SK-N-SH treated with all-trans-retinoic acid at 6 μM for 48 hours (cell line): ENCODE results near the gene VTI1A.
"Not testable (repeated sequence)": the region's sequence is repeated elsewhere in the genome, so short reads cannot be mapped to it uniquely, and the experiment has no call there.

Experiments
- ATAC-seq: fragments of 200-7000 bp; cut with Tn5 transposase; 3 replicates; pipeline ENCODE4 v1.9.1; 2020; ENCODE audit warnings: mild to moderate bottlenecking, moderate library complexity
- ARNTL ChIP-seq: fragments of 450-650 bp; formaldehyde crosslinking; IDR thresholded peaks from 2 replicates; pipeline ENCODE4 v1.5.0; 2020; ENCODE audit warnings: low read depth, mild to moderate bottlenecking, moderate library complexity, borderline replicate concordance
- BACH2 ChIP-seq: fragments of 250-450 bp; sonication (Bioruptor Pico); IDR thresholded peaks from 2 replicates; pipeline ENCODE4 v1.9.0; 2021; ENCODE audit warnings: mild to moderate bottlenecking, borderline replicate concordance
- CSDC2 ChIP-seq: fragments of 250-450 bp; sonication (Bioruptor Pico); IDR thresholded peaks from 2 replicates; pipeline ENCODE4 v1.5.0; 2020; ENCODE audit warnings: mild to moderate bottlenecking, moderate library complexity
- ESRRG ChIP-seq: fragments of 250-450 bp; sonication (Bioruptor Pico); IDR thresholded peaks from 2 replicates; pipeline ENCODE4 v1.6.1; 2021; ENCODE audit warnings: mild to moderate bottlenecking
- ISL1 ChIP-seq: fragments of 250-450 bp; sonication (Bioruptor Pico); IDR thresholded peaks from 2 replicates; pipeline ENCODE4 v2.1.2; 2022; ENCODE audit warnings: mild to moderate bottlenecking, moderate library complexity
- OSR1 ChIP-seq: fragments of 250-450 bp; sonication (Bioruptor Pico); IDR thresholded peaks from 2 replicates; pipeline ENCODE4 v1.8.0; 2022; ENCODE audit warnings: moderate library complexity, mild to moderate bottlenecking, inconsistent platforms
- PPARA ChIP-seq: fragments of 250-450 bp; sonication (Bioruptor Pico); IDR thresholded peaks from 2 replicates; pipeline ENCODE4 v1.5.0; 2020; ENCODE audit warnings: mild to moderate bottlenecking, borderline replicate concordance
- RARB ChIP-seq: fragments of 250-450 bp; sonication (Bioruptor Pico); IDR thresholded peaks from 2 replicates; pipeline ENCODE4 v1.8.0; 2021; ENCODE audit warnings: mild to moderate bottlenecking, moderate library complexity
- SNAI2 ChIP-seq: fragments of 250-450 bp; sonication (Bioruptor Pico); IDR thresholded peaks from 2 replicates; pipeline ENCODE4 v1.5.0; 2020; ENCODE audit warnings: mild to moderate bottlenecking, moderate library complexity
- TCF4 ChIP-seq: fragments of 250-450 bp; sonication (Bioruptor Pico); IDR thresholded peaks from 2 replicates; pipeline ENCODE4 v1.8.0; 2021; ENCODE audit warnings: mild to moderate bottlenecking, moderate library complexity, borderline replicate concordance
- TOX ChIP-seq: fragments of 250-450 bp; sonication (Bioruptor Pico); IDR thresholded peaks from 2 replicates; pipeline ENCODE4 v1.8.0; 2021; ENCODE audit warnings: mild to moderate bottlenecking, moderate library complexity, borderline replicate concordance
- ZC3H10 ChIP-seq: fragments of 250-450 bp; sonication (Bioruptor Pico); IDR thresholded peaks from 2 replicates; pipeline ENCODE4 v1.5.1; 2021; ENCODE audit warnings: mild to moderate bottlenecking, moderate library complexity
- ZFP3 ChIP-seq: fragments of 250-450 bp; sonication (Bioruptor Pico); IDR thresholded peaks from 2 replicates; pipeline ENCODE4 v1.5.0; 2020; ENCODE audit warnings: mild to moderate bottlenecking, moderate library complexity
- ZFP30 ChIP-seq: fragments of 450-650 bp; formaldehyde crosslinking; IDR thresholded peaks from 2 replicates; pipeline ENCODE4 v1.5.0; 2022; ENCODE audit warnings: mild to moderate bottlenecking, moderate library complexity
- ZNF565 ChIP-seq: fragments of 450-650 bp; formaldehyde crosslinking; conservative IDR thresholded peaks from 2 replicates; pipeline ENCODE4 v1.5.0; 2020; ENCODE audit warnings: low read depth, mild to moderate bottlenecking, moderate library complexity
- ZNF70 ChIP-seq: fragments of 450-650 bp; formaldehyde crosslinking; IDR thresholded peaks from 2 replicates; pipeline ENCODE4 v1.5.0; 2020; ENCODE audit warnings: mild to moderate bottlenecking, moderate library complexity
- ZNF8 ChIP-seq: fragments of 450-650 bp; formaldehyde crosslinking; IDR thresholded peaks from 2 replicates; pipeline ENCODE4 v1.5.0; 2020; ENCODE audit warnings: mild to moderate bottlenecking, moderate library complexity
- TF ChIP-seq, protein P1 (sequence below): fragments of 250-450 bp; sonication (Bioruptor Pico); IDR thresholded peaks from 2 replicates; pipeline ENCODE4 v1.8.0; 2020; ENCODE audit warnings: mild to moderate bottlenecking, moderate library complexity, borderline replicate concordance
- TF ChIP-seq, protein P2 (sequence below): fragments of 250-450 bp; sonication (Bioruptor Pico); IDR thresholded peaks from 2 replicates; pipeline ENCODE4 v1.8.0; 2021; ENCODE audit warnings: low read depth, mild to moderate bottlenecking, moderate library complexity, borderline replicate concordance
- TF ChIP-seq, protein P3 (sequence below): fragments of 250-450 bp; sonication (Bioruptor Pico); IDR thresholded peaks from 2 replicates; pipeline ENCODE4 v1.5.1; 2021; ENCODE audit warnings: mild to moderate bottlenecking, moderate library complexity
- TF ChIP-seq, protein P4 (sequence below): fragments of 250-450 bp; sonication (Bioruptor Pico); IDR thresholded peaks from 2 replicates; pipeline ENCODE4 v1.5.1; 2020; ENCODE audit warnings: low read depth, mild to moderate bottlenecking, moderate library complexity

The VTI1A gene

DNA sequence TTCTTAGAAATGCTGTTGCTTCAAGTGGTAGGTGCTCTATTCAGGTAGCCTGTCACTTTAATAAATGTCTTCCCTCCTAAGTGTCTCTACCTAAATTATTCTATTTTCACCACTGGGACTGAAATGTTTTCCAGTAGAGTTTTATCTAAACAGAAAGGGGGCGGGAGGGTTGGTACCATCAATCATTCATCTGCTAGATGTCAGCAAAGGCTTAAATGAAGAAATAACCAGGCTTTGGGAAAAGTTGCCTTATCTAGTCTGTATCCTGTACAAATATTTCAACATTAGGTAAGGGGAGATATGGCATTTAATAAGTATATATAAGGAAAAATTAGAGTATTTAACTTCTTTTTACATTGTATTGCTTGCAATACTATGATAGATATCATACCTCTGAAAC lies 51.8 kb downstream of the VTI1A start:
- TF ChIP-seq ZNF565 (CRISPR knock-in tag) (no peak), ISL1 (CRISPR knock-in tag) (no peak), TOX (CRISPR knock-in tag) (no peak), ZC3H10 (CRISPR knock-in tag) (no peak), ESRRG (CRISPR knock-in tag) (no peak), BACH2 (CRISPR knock-in tag) (no peak), TCF4 (CRISPR knock-in tag) (no peak), ZNF70 (CRISPR knock-in tag) (no peak), ZFP30 (CRISPR knock-in tag) (no peak), RARB (CRISPR knock-in tag) (no peak), ARNTL (no peak), SNAI2 (CRISPR knock-in tag) (no peak), ZFP3 (CRISPR knock-in tag) (no peak)
- TF ChIP-seq, protein P1, sequence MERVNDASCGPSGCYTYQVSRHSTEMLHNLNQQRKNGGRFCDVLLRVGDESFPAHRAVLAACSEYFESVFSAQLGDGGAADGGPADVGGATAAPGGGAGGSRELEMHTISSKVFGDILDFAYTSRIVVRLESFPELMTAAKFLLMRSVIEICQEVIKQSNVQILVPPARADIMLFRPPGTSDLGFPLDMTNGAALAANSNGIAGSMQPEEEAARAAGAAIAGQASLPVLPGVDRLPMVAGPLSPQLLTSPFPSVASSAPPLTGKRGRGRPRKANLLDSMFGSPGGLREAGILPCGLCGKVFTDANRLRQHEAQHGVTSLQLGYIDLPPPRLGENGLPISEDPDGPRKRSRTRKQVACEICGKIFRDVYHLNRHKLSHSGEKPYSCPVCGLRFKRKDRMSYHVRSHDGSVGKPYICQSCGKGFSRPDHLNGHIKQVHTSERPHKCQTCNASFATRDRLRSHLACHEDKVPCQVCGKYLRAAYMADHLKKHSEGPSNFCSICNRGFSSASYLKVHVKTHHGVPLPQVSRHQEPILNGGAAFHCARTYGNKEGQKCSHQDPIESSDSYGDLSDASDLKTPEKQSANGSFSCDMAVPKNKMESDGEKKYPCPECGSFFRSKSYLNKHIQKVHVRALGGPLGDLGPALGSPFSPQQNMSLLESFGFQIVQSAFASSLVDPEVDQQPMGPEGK (CRISPR knock-in tag), result no peak
- TF ChIP-seq, protein P2, sequence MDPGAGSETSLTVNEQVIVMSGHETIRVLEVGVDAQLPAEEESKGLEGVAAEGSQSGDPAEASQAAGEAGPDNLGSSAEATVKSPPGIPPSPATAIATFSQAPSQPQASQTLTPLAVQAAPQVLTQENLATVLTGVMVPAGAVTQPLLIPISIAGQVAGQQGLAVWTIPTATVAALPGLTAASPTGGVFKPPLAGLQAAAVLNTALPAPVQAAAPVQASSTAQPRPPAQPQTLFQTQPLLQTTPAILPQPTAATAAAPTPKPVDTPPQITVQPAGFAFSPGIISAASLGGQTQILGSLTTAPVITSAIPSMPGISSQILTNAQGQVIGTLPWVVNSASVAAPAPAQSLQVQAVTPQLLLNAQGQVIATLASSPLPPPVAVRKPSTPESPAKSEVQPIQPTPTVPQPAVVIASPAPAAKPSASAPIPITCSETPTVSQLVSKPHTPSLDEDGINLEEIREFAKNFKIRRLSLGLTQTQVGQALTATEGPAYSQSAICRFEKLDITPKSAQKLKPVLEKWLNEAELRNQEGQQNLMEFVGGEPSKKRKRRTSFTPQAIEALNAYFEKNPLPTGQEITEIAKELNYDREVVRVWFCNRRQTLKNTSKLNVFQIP (CRISPR knock-in tag), result no peak
- TF ChIP-seq, protein P3, sequence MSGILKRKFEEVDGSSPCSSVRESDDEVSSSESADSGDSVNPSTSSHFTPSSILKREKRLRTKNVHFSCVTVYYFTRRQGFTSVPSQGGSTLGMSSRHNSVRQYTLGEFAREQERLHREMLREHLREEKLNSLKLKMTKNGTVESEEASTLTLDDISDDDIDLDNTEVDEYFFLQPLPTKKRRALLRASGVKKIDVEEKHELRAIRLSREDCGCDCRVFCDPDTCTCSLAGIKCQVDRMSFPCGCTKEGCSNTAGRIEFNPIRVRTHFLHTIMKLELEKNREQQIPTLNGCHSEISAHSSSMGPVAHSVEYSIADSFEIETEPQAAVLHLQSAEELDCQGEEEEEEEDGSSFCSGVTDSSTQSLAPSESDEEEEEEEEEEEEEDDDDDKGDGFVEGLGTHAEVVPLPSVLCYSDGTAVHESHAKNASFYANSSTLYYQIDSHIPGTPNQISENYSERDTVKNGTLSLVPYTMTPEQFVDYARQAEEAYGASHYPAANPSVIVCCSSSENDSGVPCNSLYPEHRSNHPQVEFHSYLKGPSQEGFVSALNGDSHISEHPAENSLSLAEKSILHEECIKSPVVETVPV, result no peak
- TF ChIP-seq, protein P4, sequence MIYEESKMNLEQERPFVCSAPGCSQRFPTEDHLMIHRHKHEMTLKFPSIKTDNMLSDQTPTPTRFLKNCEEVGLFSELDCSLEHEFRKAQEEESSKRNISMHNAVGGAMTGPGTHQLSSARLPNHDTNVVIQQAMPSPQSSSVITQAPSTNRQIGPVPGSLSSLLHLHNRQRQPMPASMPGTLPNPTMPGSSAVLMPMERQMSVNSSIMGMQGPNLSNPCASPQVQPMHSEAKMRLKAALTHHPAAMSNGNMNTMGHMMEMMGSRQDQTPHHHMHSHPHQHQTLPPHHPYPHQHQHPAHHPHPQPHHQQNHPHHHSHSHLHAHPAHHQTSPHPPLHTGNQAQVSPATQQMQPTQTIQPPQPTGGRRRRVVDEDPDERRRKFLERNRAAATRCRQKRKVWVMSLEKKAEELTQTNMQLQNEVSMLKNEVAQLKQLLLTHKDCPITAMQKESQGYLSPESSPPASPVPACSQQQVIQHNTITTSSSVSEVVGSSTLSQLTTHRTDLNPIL (CRISPR knock-in tag), result no peak
- ATAC-seq, result no peak

DNA sequence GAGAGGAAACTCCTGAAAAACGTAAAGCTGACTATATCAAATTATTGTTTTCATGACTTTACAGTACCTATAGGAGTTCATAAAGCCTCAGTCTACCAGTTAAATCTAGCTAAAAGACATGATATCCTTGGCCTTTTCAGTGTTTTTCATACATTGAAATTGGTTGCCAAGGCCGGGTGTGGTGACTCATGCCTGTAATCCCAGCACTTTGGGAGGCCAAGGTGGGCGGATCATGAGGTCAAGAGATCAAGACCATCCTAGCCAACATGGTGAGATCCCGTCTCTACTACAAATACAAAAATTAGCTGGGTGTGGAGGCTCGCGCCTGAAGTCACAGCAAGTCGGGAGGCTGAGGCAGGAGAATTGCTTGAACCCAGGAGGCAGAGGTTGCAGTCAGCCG lies 53.0 kb downstream of the VTI1A start:
- not testable (repeated sequence) for ATAC-seq

DNA sequence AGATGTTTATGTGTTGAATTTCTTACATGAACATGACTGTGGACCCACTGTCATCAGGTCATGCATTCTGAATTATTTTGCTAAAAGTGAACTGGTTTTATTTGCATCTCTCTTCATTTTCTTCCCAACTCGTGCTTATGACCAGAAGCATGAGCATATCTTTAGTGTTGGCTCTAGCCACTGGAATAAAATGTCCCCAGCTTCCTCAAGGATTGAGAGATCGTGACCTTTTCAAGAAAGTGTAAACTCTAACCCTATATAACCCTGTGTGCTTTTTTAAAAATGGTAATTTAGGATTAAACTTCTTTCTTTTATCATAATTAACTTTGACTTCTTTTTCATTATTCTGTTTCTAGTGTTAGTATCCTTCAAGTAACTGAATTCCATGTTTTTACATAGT lies 55.5 kb downstream of the VTI1A start:
- ATAC-seq, result no peak
- TF ChIP-seq ESRRG (CRISPR knock-in tag) (no peak), ARNTL (no peak), TOX (CRISPR knock-in tag) (no peak), ZNF70 (CRISPR knock-in tag) (no peak), ZNF565 (CRISPR knock-in tag) (no peak), RARB (CRISPR knock-in tag) (no peak), ZFP30 (CRISPR knock-in tag) (no peak), ISL1 (CRISPR knock-in tag) (no peak), ZFP3 (CRISPR knock-in tag) (no peak), CSDC2 (CRISPR knock-in tag) (no peak)
- TF ChIP-seq, protein P3, result no peak
- TF ChIP-seq, protein P2 (CRISPR knock-in tag), result no peak

DNA sequence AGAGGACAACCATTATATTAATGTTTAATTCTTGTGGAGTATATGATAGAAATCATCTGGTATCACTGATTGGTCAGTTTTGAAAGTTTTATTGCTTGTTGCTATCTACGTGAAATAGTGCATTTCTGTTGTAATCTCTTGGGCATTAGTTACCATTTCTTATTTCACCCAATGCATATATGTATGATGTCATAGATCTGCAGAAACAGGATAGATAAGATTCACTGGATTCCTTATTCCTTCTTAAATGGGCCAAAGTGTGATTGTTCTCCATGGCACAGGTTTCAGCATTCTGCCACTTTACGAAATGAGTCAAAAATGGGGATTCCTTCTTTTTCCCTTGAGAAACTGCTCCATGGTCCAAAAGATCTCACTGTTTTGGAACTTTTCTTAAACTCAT lies 56.6 kb downstream of the VTI1A start:
- no peak for ATAC-seq
- TF ChIP-seq OSR1 (CRISPR knock-in tag), result no peak
- TF ChIP-seq BACH2 (CRISPR knock-in tag), result no peak
- TF ChIP-seq, protein P1 (CRISPR knock-in tag), result no peak
- no peak for TF ChIP-seq ISL1 (CRISPR knock-in tag)
- no peak for TF ChIP-seq RARB (CRISPR knock-in tag)
- TF ChIP-seq, protein P4 (CRISPR knock-in tag), result no peak
- no peak for TF ChIP-seq ESRRG (CRISPR knock-in tag)
- no peak for TF ChIP-seq PPARA (CRISPR knock-in tag)
- no peak for TF ChIP-seq ZNF8 (CRISPR knock-in tag)
- no peak for TF ChIP-seq CSDC2 (CRISPR knock-in tag)
